Left renal cortex interstitium (tissue), 4 donors: Measurements from ENCODE around the gene MYO6. TPM values are rescaled to one million over a fixed set of nuclear protein-coding genes. Genes with fewer than 3 reads are reported as not detected.

Experiments
- DNase-seq, 4 donors: peaks; one replicate each; pipeline ENCODE4 v3.0.0-alpha.2; 2013; ENCODE audit warnings: low read depth in 4 of 4, low spot score in 2 of 4, missing footprints in 1 of 4
- polyA plus RNA-seq, 4 donors: library from polyadenylated mRNA; unstranded; fragments of 120-200 nt; gene quantifications; one replicate each; pipeline ENCODE4 v1.2.1, GENCODE V29; 2013; ENCODE audit not compliant: insufficient read length in 4 of 4

Gene MYO6
- polyA plus RNA-seq, 4 donors = 85.4 to 116 (median 106) TPM

DNA sequence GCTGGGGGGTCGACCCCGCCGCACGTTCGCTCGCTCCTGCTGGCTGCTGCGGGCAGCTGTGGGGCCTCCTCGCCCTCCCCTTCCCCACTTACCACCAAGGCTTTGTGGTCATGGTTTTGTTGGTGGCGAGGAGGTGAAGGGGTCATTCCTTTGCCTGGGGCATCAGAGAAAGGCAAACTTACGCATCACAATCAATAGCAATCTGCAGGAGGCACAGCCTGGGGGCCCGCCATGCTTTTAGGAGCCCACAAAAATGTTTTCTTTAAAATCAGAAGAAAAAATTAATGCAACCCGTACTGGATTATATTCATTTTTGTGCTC, 186.4 kb downstream of the MYO6 start:
- no peak for DNase-seq

DNA sequence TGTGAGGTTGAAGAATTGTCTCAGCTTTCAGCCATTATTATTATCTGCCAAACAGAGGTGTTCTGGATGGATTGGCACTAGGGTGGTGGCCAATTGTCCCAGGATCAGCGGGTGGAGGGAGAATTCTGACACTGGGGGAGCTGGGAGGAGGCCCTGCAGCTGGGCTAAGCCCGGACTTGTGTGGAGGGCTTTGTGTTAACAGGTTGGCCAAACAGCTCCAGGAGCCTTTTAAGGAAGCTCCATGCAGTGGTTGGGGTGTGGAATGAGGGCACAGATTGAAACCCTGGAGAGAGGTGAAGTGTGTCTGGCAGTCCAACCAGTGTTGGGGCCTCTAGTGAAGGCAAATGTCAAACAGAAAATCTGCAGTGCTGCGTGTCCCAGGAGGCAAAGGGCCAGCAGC, 187.6 kb downstream of the MYO6 start:
- DNase-seq = no peak

DNA sequence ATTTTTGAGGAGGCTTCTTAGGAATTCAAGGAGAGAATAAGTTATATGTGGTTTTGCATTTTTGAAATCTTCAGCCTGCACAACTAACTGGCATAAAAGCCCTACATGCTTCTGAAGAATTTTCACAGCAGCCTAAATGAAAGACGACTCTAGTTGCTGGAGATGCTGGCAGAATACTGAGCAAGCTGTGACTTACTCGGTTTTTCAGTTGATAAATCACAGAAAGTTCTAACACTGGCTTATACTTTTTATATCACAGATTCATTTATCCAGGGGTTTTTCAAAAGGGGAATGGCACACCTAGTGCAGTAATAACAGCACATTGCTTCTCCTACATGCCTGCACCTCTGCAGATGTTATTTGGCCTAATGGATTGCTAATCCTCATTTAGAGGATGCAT, 188.8 kb downstream of the MYO6 start:
- no peak for DNase-seq

DNA sequence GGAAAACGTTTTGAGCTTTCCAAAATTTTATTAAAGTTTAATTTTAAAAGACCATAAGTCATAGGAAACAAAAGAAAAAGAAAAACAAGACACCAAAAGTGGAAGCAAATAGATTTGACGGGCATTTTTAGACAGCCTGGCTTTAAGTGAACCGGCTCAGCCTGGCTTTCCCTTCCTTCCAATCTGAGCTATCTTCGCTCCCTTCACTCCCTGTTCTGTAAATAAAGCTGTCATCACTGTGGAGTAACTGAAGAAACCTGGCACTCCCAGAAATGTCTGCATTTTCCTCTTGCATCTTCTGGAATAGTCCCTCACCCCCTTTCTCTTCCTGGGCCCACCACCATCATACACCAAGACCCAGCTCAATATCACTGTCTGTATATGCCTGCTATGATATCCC, 191.5 kb downstream of the MYO6 start:
- DNase-seq = no peak

DNA sequence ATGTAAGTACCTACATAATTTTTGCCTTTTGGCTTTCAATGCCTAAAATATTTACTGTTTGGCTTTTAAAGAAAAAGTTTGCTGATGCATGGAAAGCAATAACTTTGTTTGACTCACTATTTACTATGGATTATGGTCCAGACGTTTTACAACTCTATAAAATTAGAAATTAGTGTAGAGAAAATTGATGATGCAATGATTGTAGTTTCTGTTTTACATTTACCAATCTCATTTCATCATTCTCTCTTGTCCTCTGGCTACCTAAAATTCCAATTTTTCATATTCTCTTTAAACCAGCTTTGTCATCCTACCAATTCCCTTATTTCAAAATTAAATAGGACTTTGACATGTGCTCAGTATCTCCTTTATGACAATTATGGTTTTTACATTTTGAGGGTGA, 192.5 kb downstream of the MYO6 start:
- DNase-seq = no peak

DNA sequence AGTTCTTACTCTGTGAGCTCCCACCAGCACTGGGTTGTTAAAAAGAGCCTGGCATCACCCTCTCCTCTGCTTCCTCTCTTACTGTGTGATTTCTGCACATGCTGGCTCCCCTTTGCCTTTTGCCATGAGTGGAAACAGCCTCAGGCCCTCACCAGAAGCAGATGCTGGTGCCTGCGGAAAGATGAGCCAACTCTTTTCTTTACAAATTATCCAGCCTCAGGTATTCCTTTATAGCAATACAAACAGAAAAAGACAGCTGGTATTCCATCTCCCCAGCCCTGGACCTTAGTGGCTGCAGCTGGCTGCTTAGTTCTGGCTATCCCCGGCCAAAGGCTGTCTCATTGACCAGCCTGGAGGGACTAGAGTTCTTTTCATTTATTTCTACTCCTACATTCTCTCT, 194.3 kb downstream of the MYO6 start:
- no peak for DNase-seq

DNA sequence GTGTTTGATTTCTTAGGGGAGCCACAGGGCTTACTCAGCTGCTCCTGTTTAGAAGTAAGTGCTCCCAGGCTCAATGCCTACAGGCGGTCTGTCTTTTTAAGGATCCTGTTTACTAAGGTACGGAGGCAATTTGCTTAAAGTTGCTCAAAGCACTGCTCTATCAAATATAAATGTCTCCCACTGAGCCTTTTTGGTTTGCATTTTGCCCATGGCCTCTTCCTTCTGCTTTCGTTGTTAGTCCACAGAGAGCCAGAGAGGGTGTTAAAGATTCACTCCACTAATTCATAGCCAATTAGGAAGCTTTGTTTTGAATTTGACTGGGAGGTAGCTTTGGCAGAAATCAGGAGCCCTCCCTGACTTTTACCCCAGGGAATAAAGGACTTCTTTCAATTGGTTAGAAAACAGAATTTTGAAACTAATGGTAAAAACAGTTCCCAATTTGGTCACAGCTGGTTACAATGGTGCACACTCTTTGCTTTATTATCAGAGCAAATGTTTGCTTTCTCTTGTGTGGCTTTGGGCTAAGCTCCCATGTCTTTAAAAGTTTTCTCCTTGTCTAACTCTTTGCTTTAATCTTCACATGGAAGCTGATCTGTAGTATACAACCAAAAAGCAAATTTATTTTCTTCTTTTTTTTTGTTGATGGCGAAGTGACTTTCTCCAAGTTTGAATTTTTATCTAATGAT, 197.2 kb downstream of the MYO6 start:
- DNase-seq = no peak

DNA sequence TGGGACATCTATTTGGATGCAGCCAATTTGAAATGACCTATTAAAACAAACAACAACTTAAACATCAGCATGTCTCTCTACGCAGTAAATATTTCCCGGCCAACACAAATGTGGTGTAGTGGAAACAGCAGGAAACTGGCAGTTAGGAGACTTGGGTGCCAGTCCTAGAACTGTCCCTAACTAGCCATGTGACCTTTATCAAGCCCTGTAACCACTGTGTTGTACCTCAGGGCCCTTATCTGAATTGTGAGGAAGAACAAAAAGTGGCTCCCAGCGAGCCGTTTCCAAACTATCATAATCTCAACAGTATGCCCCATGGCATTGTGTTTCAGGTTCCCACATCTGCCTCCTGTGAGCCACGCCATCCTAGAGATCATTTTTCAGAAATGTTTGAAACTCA, 198.9 kb downstream of the MYO6 start:
- no peak for DNase-seq

DNA sequence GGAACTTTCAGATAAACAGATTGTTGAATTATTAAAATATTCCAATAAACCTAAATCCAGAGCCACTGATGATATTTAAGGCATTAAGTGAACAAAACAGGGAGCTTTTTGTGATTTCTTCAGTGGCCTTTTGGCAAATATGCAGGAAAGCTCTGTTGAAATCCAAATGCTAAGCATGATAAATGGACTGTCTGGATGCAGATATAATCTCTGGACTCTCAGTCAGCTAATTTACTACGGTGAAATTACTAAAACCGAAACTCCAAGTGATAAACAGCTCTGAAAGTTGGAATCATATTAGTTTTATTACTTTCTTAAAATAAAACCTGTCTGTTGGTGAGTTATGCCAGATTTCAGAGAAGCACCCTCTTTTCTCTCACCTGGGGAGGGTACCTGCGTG, 203.1 kb downstream of the MYO6 start:
- DNase-seq = no peak

DNA sequence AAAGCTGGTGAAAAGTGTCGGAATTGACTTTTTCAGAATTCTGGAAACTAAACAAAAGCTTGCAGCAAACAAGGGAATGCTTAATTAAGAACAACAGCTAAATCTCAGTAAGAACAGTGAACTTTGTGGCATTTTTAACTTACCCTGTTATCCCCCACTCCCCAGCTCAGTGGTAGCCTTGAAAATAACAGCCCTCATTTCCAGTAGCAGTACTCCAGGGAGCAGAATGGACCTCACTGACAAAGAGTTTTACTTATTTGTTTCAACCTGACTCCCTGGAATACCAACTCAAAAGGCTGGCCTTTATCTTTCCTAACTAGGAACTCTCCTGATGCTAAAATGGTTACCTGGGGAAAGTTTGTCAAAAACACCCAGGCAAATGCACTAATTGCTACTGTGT, 214.5 kb downstream of the MYO6 start:
- no peak for DNase-seq

DNA sequence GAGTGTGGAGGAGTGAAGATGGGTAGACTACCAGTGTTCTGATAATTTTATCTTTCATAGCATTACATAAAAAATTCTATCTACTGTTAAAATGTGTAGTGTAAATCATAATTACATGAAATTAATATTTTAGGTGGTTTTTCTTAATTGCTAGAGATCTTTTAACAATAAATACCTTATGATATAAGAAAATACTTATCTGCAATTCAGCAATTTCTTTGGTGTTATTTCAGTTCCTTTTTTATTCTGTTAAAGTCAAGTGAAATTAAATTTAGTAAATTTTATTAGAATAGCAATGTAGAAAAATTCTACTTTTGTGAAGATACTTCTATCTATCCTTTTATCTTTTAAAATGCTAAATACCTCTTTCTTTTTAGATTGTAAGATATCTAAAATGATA, 219.1 kb downstream of the MYO6 start:
- no peak for DNase-seq

Other genes with a start within 250 kb of the MYO6 start
- 100 to 1,000 TPM; 112 to 169 (median 139) TPM for gene SENP6, start 147.4 kb upstream of the MYO6 start, polyA plus RNA-seq